ENCODE measurements around the gene EP300. TPM values are rescaled to one million over a fixed set of nuclear protein-coding genes. Genes with fewer than 3 reads are reported as not detected.

EP300 gene
- total and polyA plus RNA-seq, 2 experiments from 2014 or later, result 28.5 to 60.1 TPM

- Histone ChIP-seq H3K9me3 (ENCODE audit: low read depth) (no peaks in the 10 kb centered on the region), H3K4me3 (no peak overlapping the region), H3K4me1 (ENCODE audit: low read depth) (no peaks in the 10 kb centered on the region), H3K27me3 (no peaks in the 10 kb centered on the region), H3K36me3 (peaks cover 26% of the 10 kb centered on the region), H3K27ac (peak overlapping the region; percentile 44)
- DNase-seq (ENCODE audit: low read depth in 1 of 2, low spot score in 1 of 2), result peak in 1 of 2 donors; percentile 68
- no peak for TF ChIP-seq CTCF (IDR thresholded peaks at IDR 0.05; ENCODE audit: low read depth, low read length)
Measured at GRCh38 chr22:41181349-41182241, 89.2 kb downstream of the EP300 start.

- Histone ChIP-seq H3K9me3 (ENCODE audit: low read depth) (no peaks in the 10 kb centered on the region), H3K27me3 (no peaks in the 10 kb centered on the region), H3K36me3 (peaks cover 2% of the 10 kb centered on the region), H3K4me1 (ENCODE audit: low read depth) (no peaks in the 10 kb centered on the region), H3K4me3 (no peak overlapping the region), H3K27ac (no peak overlapping the region)
- DNase-seq (ENCODE audit: low read depth in 1 of 2, low spot score in 1 of 2), result no peak
- TF ChIP-seq CTCF (IDR thresholded peaks at IDR 0.05; ENCODE audit: low read depth, low read length), result no peak
Measured at GRCh38 chr22:41184679-41185078, 92.3 kb downstream of the EP300 start.

- Histone ChIP-seq H3K36me3 (no peaks in the 10 kb centered on the region), H3K4me1 (ENCODE audit: low read depth) (no peaks in the 10 kb centered on the region), H3K27ac (no peak overlapping the region), H3K27me3 (peaks cover 10% of the 10 kb centered on the region), H3K4me3 (no peak overlapping the region), H3K9me3 (ENCODE audit: low read depth) (no peaks in the 10 kb centered on the region)
- no peak for DNase-seq (ENCODE audit: low read depth in 1 of 2, low spot score in 1 of 2)
- no peak for TF ChIP-seq CTCF (IDR thresholded peaks at IDR 0.05; ENCODE audit: low read depth, low read length)
Measured at GRCh38 chr22:41191467-41191866, 99.1 kb downstream of the EP300 start.

- TF ChIP-seq CTCF (IDR thresholded peaks at IDR 0.05; ENCODE audit: low read depth, low read length), result no peak
- Histone ChIP-seq H3K36me3 (no peaks in the 10 kb centered on the region), H3K9me3 (ENCODE audit: low read depth) (no peaks in the 10 kb centered on the region), H3K27ac (no peak overlapping the region), H3K27me3 (peaks cover 24% of the 10 kb centered on the region), H3K4me3 (no peak overlapping the region), H3K4me1 (ENCODE audit: low read depth) (no peaks in the 10 kb centered on the region)
- no peak for DNase-seq (ENCODE audit: low read depth in 1 of 2, low spot score in 1 of 2)
Measured at GRCh38 chr22:41193829-41194228, 101.4 kb downstream of the EP300 start.

GRCh38 chr22:41197038-41197972 lies 104.9 kb downstream of the EP300 start:
- H3K27ac ChIP-seq, result no peak overlapping the region
- peaks cover 55% of the 10 kb centered on the region for H3K27me3 ChIP-seq
- no peaks in the 10 kb centered on the region for H3K36me3 ChIP-seq
- DNase-seq (ENCODE audit: low read depth in 1 of 2, low spot score in 1 of 2), result peak; percentile 54 to 89
- H3K4me3 ChIP-seq, result peak overlapping the region; percentile 63
- no peaks in the 10 kb centered on the region for H3K4me1 ChIP-seq (ENCODE audit: low read depth)
- no peaks in the 10 kb centered on the region for H3K9me3 ChIP-seq (ENCODE audit: low read depth)
- peak; percentile 14 for TF ChIP-seq CTCF (IDR thresholded peaks at IDR 0.05; ENCODE audit: low read depth, low read length)
